Stromal cell of bone marrow (primary cell): ENCODE measurements around the gene SRGAP2C.
"Not testable (repeated sequence)": the region's sequence is repeated elsewhere in the genome, so short reads cannot be mapped to it uniquely, and the experiment has no call there.

Experiments
- DNase-seq: peaks from one replicate; pipeline ENCODE4 v3.0.0-alpha.2; 2012; ENCODE audit warnings: low read depth

The SRGAP2C gene

GRCh38 chr1:121421490-121421889, 236.7 kb downstream of the SRGAP2C start:
- DNase-seq, result not testable (repeated sequence)

GRCh38 chr1:121423956-121424355, 239.2 kb downstream of the SRGAP2C start:
- DNase-seq, result not testable (repeated sequence)

GRCh38 chr1:121433517-121433916, 248.7 kb downstream of the SRGAP2C start:
- DNase-seq, result not testable (repeated sequence)

GRCh38 chr1:121438862-121439261, 254.1 kb downstream of the SRGAP2C start:
- not testable (repeated sequence) for DNase-seq

DNA sequence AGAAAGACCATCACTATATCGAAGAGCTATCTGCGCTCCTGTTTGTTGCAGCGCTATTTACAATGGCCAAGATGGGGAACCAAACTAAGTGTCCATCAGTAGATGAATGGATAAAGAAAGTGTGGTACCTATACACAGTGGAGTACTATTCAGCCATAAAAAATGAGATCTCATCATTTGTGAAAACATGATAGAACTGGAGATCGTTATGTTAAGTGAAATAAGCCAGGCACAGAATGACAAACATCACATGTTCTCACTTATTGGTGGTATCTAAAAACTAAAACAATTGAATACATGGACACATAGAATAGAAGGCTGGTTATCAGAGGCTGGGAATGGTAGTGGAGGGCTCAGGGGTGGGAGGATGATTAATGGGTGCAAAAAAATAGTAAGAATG, 256.2 kb downstream of the SRGAP2C start:
- no peak for DNase-seq
